ENCODE measurements around the gene HOXC10. TPM values are rescaled to one million over a fixed set of nuclear protein-coding genes. Genes with fewer than 3 reads are reported as not detected.
A peak's percentile ranks its signal among the peaks of the same experiment; 100 is the strongest.

The HOXC10 gene
- total and polyA plus RNA-seq, 10 of the 15 experiments (the other 5 are each of a cell fraction or from before 2014, with no cell fraction given) = 0.59 TPM; not detected in 9

- no peak overlapping the region for H3K4me2 ChIP-seq (ENCODE audit: control insufficient read depth, insufficient read depth)
- no peak overlapping the region for H3K27ac ChIP-seq (ENCODE audit: control insufficient read depth, insufficient read depth)
- H3K36me3 ChIP-seq (ENCODE audit: control insufficient read depth in 2 of 2, insufficient read depth in 2 of 2, low read length in 1 of 2) = no peaks in the 10 kb centered on the region
- RAD21 ChIA-PET (ENCODE audit: unreplicated experiment) = interaction anchor here (0.8 kb wide), 1 partner anchor 197 kb away, joined by 4 read pairs; no protein-coding TSS in a partner anchor
- no peak overlapping the region for H3K9ac ChIP-seq (ENCODE audit: control insufficient read depth, insufficient read depth, low read length)
- FAIRE-seq (no peak), ATAC-seq (no peak), DNase-seq (ENCODE audit: low read depth, low spot score) (no peak)
- no peak overlapping the region for H2AFZ ChIP-seq (ENCODE audit: control insufficient read depth, low read depth, low read length)
- H4K20me1 ChIP-seq (ENCODE audit: control insufficient read depth, insufficient read depth) = no peaks in the 10 kb centered on the region
- SMC1A ChIA-PET (ENCODE audit: uncharacterized antibody, unreplicated experiment) = no interaction called here
- POLR2A ChIA-PET = no interaction called here
- H3K9me3 ChIP-seq (replicated peaks; ENCODE audit: control insufficient read depth, insufficient read depth, low read length) = no peaks in the 10 kb centered on the region
- no peak overlapping the region for H3K4me3 ChIP-seq
- intact Hi-C loops (cut with micrococcal nuclease; ENCODE audit: unreplicated experiment) = no loop called here
- H3K4me1 ChIP-seq (ENCODE audit: control insufficient read depth, insufficient read depth, low read length) = peaks cover 11% of the 10 kb centered on the region
- 19% methylated on average over 43 of the region's 60 CpGs for WGBS (ENCODE audit: insufficient coverage, insufficient replicate concordance, low lambda C conversion rate, missing lambda C conversion rate)
- BruUV-seq (replicated peaks) = no TSS peak
- TF ChIP-seq PAX8 (IDR thresholded peaks at IDR 0.05) (no peak), SUZ12 (IDR thresholded peaks at IDR 0.05; ENCODE audit: unreplicated experiment) (peak; percentile 89)
- CTCF ChIA-PET = interaction anchor here (1.3 to 2.0 kb wide), 3 partner anchors 9 to 200 kb away, joined by 3 to 6 read pairs (median 6); partner anchors contain the start of gene HOXC10
- in situ Hi-C loops (cut with MboI) = no loop called here
- no peaks in the 10 kb centered on the region for H3K79me2 ChIP-seq (ENCODE audit: control insufficient read depth, insufficient read depth, low read length)
- peaks cover 29 to 53% of the 10 kb centered on the region in 2 experiments for H3K27me3 ChIP-seq (replicated peaks in 1 of 2; ENCODE audit: control insufficient read depth in 2 of 2, insufficient read depth in 2 of 2, low read length in 1 of 2)
These were observed 9.5 kb downstream of the HOXC10 start for GRCh38 chr12:53994264-53995001.

DNA sequence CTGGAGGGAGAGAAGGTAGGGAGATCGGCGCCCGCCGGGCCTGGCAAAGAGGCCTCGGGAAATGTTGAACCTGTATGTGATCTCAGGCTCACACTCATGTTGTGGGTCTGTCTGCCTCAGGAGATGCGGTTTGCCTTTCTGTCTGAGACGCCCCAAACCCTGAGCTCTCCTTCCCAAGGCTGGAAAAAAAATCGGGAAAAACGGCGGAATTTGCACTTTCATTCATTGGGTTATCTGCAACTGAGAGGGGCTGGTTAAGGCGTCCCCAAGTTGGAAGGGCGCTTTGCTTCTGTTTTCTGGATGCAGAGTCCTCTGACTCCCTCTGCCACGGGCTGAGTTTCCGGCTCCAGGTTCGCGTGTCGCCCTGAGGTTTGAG lies 10.0 kb downstream of the HOXC10 start:
- CTCF ChIA-PET = interaction anchor here (1.3 to 2.0 kb wide), 3 partner anchors 10 to 200 kb away, joined by 3 to 6 read pairs (median 6); partner anchors contain the start of gene HOXC10
- Histone ChIP-seq H3K36me3 (ENCODE audit: control insufficient read depth in 2 of 2, insufficient read depth in 2 of 2, low read length in 1 of 2) (no peaks in the 10 kb centered on the region), H3K9me3 (replicated peaks; ENCODE audit: control insufficient read depth, insufficient read depth, low read length) (no peaks in the 10 kb centered on the region), H2AFZ (ENCODE audit: control insufficient read depth, low read depth, low read length) (no peak overlapping the region), H3K27ac (ENCODE audit: control insufficient read depth, insufficient read depth) (no peak overlapping the region), H3K4me1 (ENCODE audit: control insufficient read depth, insufficient read depth, low read length) (peaks cover 7% of the 10 kb centered on the region), H3K9ac (ENCODE audit: control insufficient read depth, insufficient read depth, low read length) (no peak overlapping the region), H4K20me1 (ENCODE audit: control insufficient read depth, insufficient read depth) (no peaks in the 10 kb centered on the region), H3K4me3 (no peak overlapping the region; the same call in 1 of the 2 replicates), H3K27me3 (replicated peaks in 1 of 2; ENCODE audit: control insufficient read depth in 2 of 2, insufficient read depth in 2 of 2, low read length in 1 of 2) (peaks cover 31 to 53% of the 10 kb centered on the region in 2 experiments), H3K4me2 (ENCODE audit: control insufficient read depth, insufficient read depth) (no peak overlapping the region), H3K79me2 (ENCODE audit: control insufficient read depth, insufficient read depth, low read length) (no peaks in the 10 kb centered on the region)
- POLR2A ChIA-PET = interaction anchor here (1.3 kb wide), 1 partner anchor 9 kb away, joined by 3 read pairs; no protein-coding TSS in a partner anchor
- in situ Hi-C loops (cut with MboI) (no loop called here), intact Hi-C loops (cut with micrococcal nuclease; ENCODE audit: unreplicated experiment) (no loop called here)
- SMC1A ChIA-PET (ENCODE audit: uncharacterized antibody, unreplicated experiment) = interaction anchor here (1.2 to 1.5 kb wide), 2 partner anchors 197 to 230 kb away, joined by 3 to 4 read pairs; no protein-coding TSS in a partner anchor
- FAIRE-seq (no peak), DNase-seq (ENCODE audit: low read depth, low spot score) (no peak), ATAC-seq (no peak)
- no TSS peak for BruUV-seq (replicated peaks)
- RAD21 ChIA-PET (ENCODE audit: unreplicated experiment) = interaction anchor here (0.8 kb wide), 2 partner anchors 10 to 196 kb away, joined by 3 to 4 read pairs; partner anchors contain the start of gene HOXC10
- TF ChIP-seq POLR2A (IDR thresholded peaks at IDR 0.05; ENCODE audit: low read depth, low read length) (no peak), ZNF24 (IDR thresholded peaks at IDR 0.05) (no peak), ETV6 (conservative IDR thresholded peaks at IDR 0.05 in 1 of 2, IDR thresholded peaks at IDR 0.05 in 1 of 2; ENCODE audit: borderline replicate concordance in 1 of 2, low read depth in 1 of 2) (no peak), ZBTB11 (CRISPR knock-in tag; IDR thresholded peaks at IDR 0.05) (no peak), PKNOX1 (IDR thresholded peaks at IDR 0.05) (no peak), EZH2 (IDR thresholded peaks at IDR 0.05; ENCODE audit: borderline replicate concordance, control insufficient read depth, low read depth, low read length) (peak; percentile 76; the same call in 1 of the 2 replicates), TCF7 (IDR thresholded peaks at IDR 0.05; ENCODE audit: borderline replicate concordance) (no peak)
- WGBS (ENCODE audit: insufficient coverage, insufficient replicate concordance, low lambda C conversion rate, missing lambda C conversion rate) = 7% methylated on average over 13 of the region's 17 CpGs
